ENCODE results near the gene PDILT.

Gene PDILT

GRCh38 chr16:20336955-20337354, 67.6 kb downstream of the PDILT start:
- no peaks in the 10 kb centered on the region for H3K4me1 ChIP-seq (ENCODE audit: insufficient read depth, low read length, severe bottlenecking)
- no peak overlapping the region for H3K27ac ChIP-seq (ENCODE audit: low read depth, low read length, poor library complexity, severe bottlenecking)
- no peak overlapping the region for H3K4me3 ChIP-seq (ENCODE audit: low read depth, low read length, poor library complexity, severe bottlenecking)
- no peaks in the 10 kb centered on the region for H3K9me2 ChIP-seq (ENCODE audit: low read depth, low read length)
- no peaks in the 10 kb centered on the region for H3F3A ChIP-seq (ENCODE audit: insufficient read depth, low read length)
- H3K79me2 ChIP-seq (ENCODE audit: insufficient read depth, low read length): no peaks in the 10 kb centered on the region
- H4K20me1 ChIP-seq (ENCODE audit: insufficient read depth, low read length): no peaks in the 10 kb centered on the region
- no peaks in the 10 kb centered on the region for H3K27me3 ChIP-seq (ENCODE audit: insufficient read depth, low read length)
- no peaks in the 10 kb centered on the region for H3K9me3 ChIP-seq (ENCODE audit: low read length)
- H2AFZ ChIP-seq (ENCODE audit: low read length): no peak overlapping the region
- TF ChIP-seq EZH2 (IDR thresholded peaks at IDR 0.05; ENCODE audit: borderline replicate concordance, low read length): no peak
- no peak for TF ChIP-seq CTCF (IDR thresholded peaks at IDR 0.05; ENCODE audit: low read length)
- no peak overlapping the region for H3K9ac ChIP-seq (ENCODE audit: low read length)
- H3K36me3 ChIP-seq (ENCODE audit: insufficient read depth, low read length): no peaks in the 10 kb centered on the region
- H3K4me2 ChIP-seq (ENCODE audit: low read length): no peak overlapping the region

GRCh38 chr16:20334396-20334795, 70.1 kb downstream of the PDILT start:
- no peak overlapping the region for H3K9ac ChIP-seq (ENCODE audit: low read length)
- H2AFZ ChIP-seq (ENCODE audit: low read length): no peak overlapping the region
- no peak overlapping the region for H3K4me3 ChIP-seq (ENCODE audit: low read depth, low read length, poor library complexity, severe bottlenecking)
- no peaks in the 10 kb centered on the region for H3K27me3 ChIP-seq (ENCODE audit: insufficient read depth, low read length)
- H3F3A ChIP-seq (ENCODE audit: insufficient read depth, low read length): no peaks in the 10 kb centered on the region
- H3K4me2 ChIP-seq (ENCODE audit: low read length): no peak overlapping the region
- H3K36me3 ChIP-seq (ENCODE audit: insufficient read depth, low read length): no peaks in the 10 kb centered on the region
- H3K27ac ChIP-seq (ENCODE audit: low read depth, low read length, poor library complexity, severe bottlenecking): no peak overlapping the region
- no peak for TF ChIP-seq EZH2 (IDR thresholded peaks at IDR 0.05; ENCODE audit: borderline replicate concordance, low read length)
- no peak for TF ChIP-seq CTCF (IDR thresholded peaks at IDR 0.05; ENCODE audit: low read length)
- H3K4me1 ChIP-seq (ENCODE audit: insufficient read depth, low read length, severe bottlenecking): no peaks in the 10 kb centered on the region
- H3K79me2 ChIP-seq (ENCODE audit: insufficient read depth, low read length): no peaks in the 10 kb centered on the region
- H3K9me2 ChIP-seq (ENCODE audit: low read depth, low read length): no peaks in the 10 kb centered on the region
- H4K20me1 ChIP-seq (ENCODE audit: insufficient read depth, low read length): no peaks in the 10 kb centered on the region
- H3K9me3 ChIP-seq (ENCODE audit: low read length): no peaks in the 10 kb centered on the region

- TF ChIP-seq CTCF (IDR thresholded peaks at IDR 0.05; ENCODE audit: low read length): no peak
- no peak for TF ChIP-seq EZH2 (IDR thresholded peaks at IDR 0.05; ENCODE audit: borderline replicate concordance, low read length)
- no peaks in the 10 kb centered on the region for H3K4me1 ChIP-seq (ENCODE audit: insufficient read depth, low read length, severe bottlenecking)
- H3K4me2 ChIP-seq (ENCODE audit: low read length): no peak overlapping the region
- H3K27ac ChIP-seq (ENCODE audit: low read depth, low read length, poor library complexity, severe bottlenecking): no peak overlapping the region
- no peaks in the 10 kb centered on the region for H3K36me3 ChIP-seq (ENCODE audit: insufficient read depth, low read length)
- no peaks in the 10 kb centered on the region for H3K9me2 ChIP-seq (ENCODE audit: low read depth, low read length)
- no peak overlapping the region for H3K4me3 ChIP-seq (ENCODE audit: low read depth, low read length, poor library complexity, severe bottlenecking)
- no peaks in the 10 kb centered on the region for H3K79me2 ChIP-seq (ENCODE audit: insufficient read depth, low read length)
- no peaks in the 10 kb centered on the region for H3K27me3 ChIP-seq (ENCODE audit: insufficient read depth, low read length)
- H3K9me3 ChIP-seq (ENCODE audit: low read length): no peaks in the 10 kb centered on the region
- H3F3A ChIP-seq (ENCODE audit: insufficient read depth, low read length): no peaks in the 10 kb centered on the region
- H4K20me1 ChIP-seq (ENCODE audit: insufficient read depth, low read length): no peaks in the 10 kb centered on the region
- H3K9ac ChIP-seq (ENCODE audit: low read length): no peak overlapping the region
- no peak overlapping the region for H2AFZ ChIP-seq (ENCODE audit: low read length)
Measured at GRCh38 chr16:20333120-20333519, 71.4 kb downstream of the PDILT start.

Data from OCI-LY1 (cell line).